Measurements from ENCODE around the gene FRMD6.

DNA sequence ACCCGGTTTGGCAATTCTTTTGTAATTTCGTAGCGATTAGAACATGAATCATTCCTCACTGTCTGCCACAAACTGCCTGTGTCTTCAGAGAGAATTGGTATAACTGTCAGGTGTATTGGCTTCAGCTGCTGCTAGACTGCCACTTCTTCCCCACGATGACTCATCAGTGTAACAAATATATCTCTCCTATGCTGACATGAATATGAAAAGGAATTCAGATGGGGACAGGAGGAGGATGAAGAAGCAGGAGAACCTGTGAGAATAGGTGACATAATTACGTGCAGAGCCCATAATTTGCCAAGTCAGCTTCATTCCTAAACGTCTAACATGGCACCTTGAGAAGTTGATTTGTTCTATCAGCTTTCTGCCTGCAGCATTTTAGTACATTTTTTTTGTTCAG is 64.9 kb downstream of the FRMD6 start:
- no peak for TF ChIP-seq CTCF (IDR thresholded peaks at IDR 0.05; ENCODE audit: borderline replicate concordance, extremely low read depth, low read length, poor library complexity, severe bottlenecking)
- no peak for TF ChIP-seq EZH2 (IDR thresholded peaks at IDR 0.05; ENCODE audit: borderline replicate concordance, low read depth, low read length, severe bottlenecking)

Measured in DND-41 (cell line).